ENCODE data around the gene LRRIQ4. TPM values are rescaled to one million over a fixed set of nuclear protein-coding genes. Genes with fewer than 3 reads are reported as not detected.

The LRRIQ4 gene
- total and polyA plus RNA-seq, 11 donors: not detected

DNA sequence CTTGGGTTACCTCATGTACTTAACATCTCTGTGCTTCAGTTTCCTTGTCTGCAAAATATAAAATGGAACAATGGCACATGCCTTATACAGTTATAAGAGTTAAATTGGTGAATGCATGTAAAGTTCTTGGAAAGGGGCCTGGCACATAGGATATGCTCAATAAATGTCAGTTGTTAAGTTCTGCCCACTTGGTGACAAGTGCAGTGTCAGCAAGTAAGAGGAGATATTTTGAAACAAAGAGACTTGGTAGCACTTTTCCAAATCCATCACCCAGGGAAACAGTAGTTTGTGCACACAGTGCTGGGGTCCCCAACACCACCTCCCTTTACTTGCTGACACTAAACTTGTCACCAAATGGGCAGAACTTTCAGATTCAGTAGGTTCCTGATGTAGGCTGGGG is 37.9 kb downstream of the LRRIQ4 start:
- intact Hi-C loops (cut with DNase I): no loop called here
- no peaks in the 10 kb centered on the region for H3K9me3 ChIP-seq
- TF ChIP-seq CTCF (IDR thresholded peaks at IDR 0.05): no peak
- TF ChIP-seq POLR2A (IDR thresholded peaks at IDR 0.05): no peak
- no peaks in the 10 kb centered on the region for H3K36me3 ChIP-seq
- H3K27ac ChIP-seq: no peak overlapping the region
- DNase-seq (no peak), ATAC-seq (no peak)
- H3K4me3 ChIP-seq: no peak overlapping the region
- peaks cover 0 to 3% (median 0%) of the 10 kb centered on the region in 9 donors for H3K27me3 ChIP-seq
- peaks cover 0 to 4% (median 0%) of the 10 kb centered on the region in 12 donors for H3K4me1 ChIP-seq

- intact Hi-C loops (cut with DNase I): no loop called here
- Histone ChIP-seq H3K36me3 (no peaks in the 10 kb centered on the region), H3K4me1 (no peaks in the 10 kb centered on the region), H3K4me3 (no peak overlapping the region), H3K9me3 (no peaks in the 10 kb centered on the region), H3K27ac (no peak overlapping the region), H3K27me3 (peaks cover 0 to 13% (median 0%) of the 10 kb centered on the region in 9 donors)
- ATAC-seq (no peak), DNase-seq (no peak)
- no peak for TF ChIP-seq POLR2A (IDR thresholded peaks at IDR 0.05)
- TF ChIP-seq CTCF (IDR thresholded peaks at IDR 0.05): no peak
- WGBS, 4 donors: 88 to 94% (median 94%) methylated on average over 3 of the region's 3 CpGs
Observed at GRCh38 chr3:169855514-169855913, 42.8 kb downstream of the LRRIQ4 start.

- intact Hi-C loops (cut with DNase I): no loop called here
- Histone ChIP-seq H3K4me1 (no peaks in the 10 kb centered on the region), H3K27ac (no peak overlapping the region), H3K27me3 (peaks cover 0 to 13% (median 0%) of the 10 kb centered on the region in 9 donors), H3K36me3 (no peaks in the 10 kb centered on the region), H3K9me3 (no peaks in the 10 kb centered on the region), H3K4me3 (no peak overlapping the region)
- ATAC-seq (no peak), DNase-seq (no peak)
- TF ChIP-seq CTCF (IDR thresholded peaks at IDR 0.05) (no peak), POLR2A (IDR thresholded peaks at IDR 0.05) (no peak)
- WGBS, 4 donors: 65 to 92% (median 83%) methylated on average over 2 of the region's 2 CpGs
Observed at GRCh38 chr3:169857811-169858210, 45.1 kb downstream of the LRRIQ4 start.

GRCh38 chr3:169861871-169862270 is 49.2 kb downstream of the LRRIQ4 start:
- H3K4me3 ChIP-seq: no peak overlapping the region
- H3K27me3 ChIP-seq: peaks cover 0 to 10% (median 0%) of the 10 kb centered on the region in 9 donors
- no peaks in the 10 kb centered on the region for H3K9me3 ChIP-seq
- ATAC-seq (no peak), DNase-seq (no peak)
- no peaks in the 10 kb centered on the region for H3K36me3 ChIP-seq
- no peak overlapping the region for H3K27ac ChIP-seq
- 72 to 79% (median 73%) methylated on average over 5 of the region's 5 CpGs for WGBS, 4 donors
- intact Hi-C loops (cut with DNase I): loop anchor here in 8 of 10 donors (2.0 to 10.0 kb wide), 10 partner anchors 103 to 550 kb away; partner anchors contain the start of genes SEC62 (in 8 of the 8) and GPR160 (in 1 of the 8)
- peaks cover 0 to 7% (median 0%) of the 10 kb centered on the region in 12 donors for H3K4me1 ChIP-seq
- TF ChIP-seq CTCF (IDR thresholded peaks at IDR 0.05) (no peak), POLR2A (IDR thresholded peaks at IDR 0.05) (no peak)
